Parathyroid adenoma (tissue), 2 donors: Measurements from ENCODE around the gene POLR3H.

Source experiments
- H2AFZ ChIP-seq: fragments of 300-600 bp; sonication (generic); one replicate; pipeline ENCODE4 v1.7.0; 2017; ENCODE audit warnings: antibody characterized with exemption, mild to moderate bottlenecking
- H3K27ac ChIP-seq: fragments of 300-600 bp; sonication (generic); one replicate; pipeline ENCODE4 v1.7.0; 2017
- H3K27me3 ChIP-seq: fragments of 300-600 bp; sonication (generic); one replicate; pipeline ENCODE4 v1.7.0; 2017; ENCODE audit warnings: low read length; ENCODE audit not compliant: control insufficient read depth, insufficient read depth
- H3K36me3 ChIP-seq: fragments of 300-600 bp; sonication (generic); one replicate; pipeline ENCODE4 v1.7.0; 2017; ENCODE audit warnings: low read length; ENCODE audit not compliant: control insufficient read depth, insufficient read depth
- H3K4me1 ChIP-seq: fragments of 300-600 bp; sonication (generic); one replicate; pipeline ENCODE4 v1.7.0; 2017; ENCODE audit warnings: control low read depth
- H3K4me2 ChIP-seq: fragments of 300-600 bp; sonication (generic); one replicate; pipeline ENCODE4 v1.7.0; 2017; ENCODE audit warnings: low read length
- H3K4me3 ChIP-seq: fragments of 300-600 bp; sonication (generic); one replicate; pipeline ENCODE4 v1.7.0; 2017; ENCODE audit warnings: low read depth, low read length
- H3K79me2 ChIP-seq: fragments of 300-600 bp; sonication (generic); one replicate; pipeline ENCODE4 v1.7.0; 2017; ENCODE audit warnings: control low read depth
- H3K9ac ChIP-seq: fragments of 300-600 bp; sonication (generic); one replicate; pipeline ENCODE4 v1.7.0; 2017; ENCODE audit warnings: mild to moderate bottlenecking
- H3K9me3 ChIP-seq: fragments of 300-600 bp; sonication (generic); one replicate; pipeline ENCODE4 v1.7.0; 2017; ENCODE audit warnings: low read length; ENCODE audit not compliant: control insufficient read depth
- TF ChIP-seq, protein P1 (sequence below): fragments of 300-600 bp; sonication (generic); IDR thresholded peaks from one replicate; pipeline ENCODE4 v1.7.0; 2017; ENCODE audit warnings: antibody characterized with exemption, mild to moderate bottlenecking
- donor health status: primary hyperparathyroidism.

Gene POLR3H

DNA sequence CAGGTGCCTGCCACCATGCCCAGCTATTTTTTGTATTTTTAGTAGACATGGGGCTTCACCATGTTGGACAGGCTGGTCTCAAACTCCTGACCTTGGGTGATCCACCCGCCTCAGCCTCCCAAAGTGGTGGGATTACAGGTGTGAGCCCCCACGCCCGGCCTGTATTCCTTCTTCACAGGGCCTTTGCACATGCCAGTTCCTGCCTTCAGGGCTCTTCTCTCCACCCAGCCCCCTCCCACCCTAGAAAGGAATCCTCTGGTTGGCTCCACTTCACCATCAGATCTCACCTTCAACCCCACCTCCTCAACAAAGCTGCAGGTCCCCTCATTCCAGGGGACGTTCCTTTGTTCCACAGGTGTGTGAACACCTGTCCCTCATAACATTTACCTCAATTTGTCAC, 2.0 kb downstream of the POLR3H start:
- Histone ChIP-seq H3K4me1 (no peaks in the 10 kb centered on the region), H3K27ac (no peak overlapping the region), H3K36me3 (no peaks in the 10 kb centered on the region), H3K9me3 (no peaks in the 10 kb centered on the region), H3K4me3 (no peak overlapping the region), H3K27me3 (no peaks in the 10 kb centered on the region), H3K4me2 (no peak overlapping the region), H3K9ac (no peak overlapping the region), H3K79me2 (peaks cover 3% of the 10 kb centered on the region), H2AFZ (no peak overlapping the region)
- TF ChIP-seq, protein P1, sequence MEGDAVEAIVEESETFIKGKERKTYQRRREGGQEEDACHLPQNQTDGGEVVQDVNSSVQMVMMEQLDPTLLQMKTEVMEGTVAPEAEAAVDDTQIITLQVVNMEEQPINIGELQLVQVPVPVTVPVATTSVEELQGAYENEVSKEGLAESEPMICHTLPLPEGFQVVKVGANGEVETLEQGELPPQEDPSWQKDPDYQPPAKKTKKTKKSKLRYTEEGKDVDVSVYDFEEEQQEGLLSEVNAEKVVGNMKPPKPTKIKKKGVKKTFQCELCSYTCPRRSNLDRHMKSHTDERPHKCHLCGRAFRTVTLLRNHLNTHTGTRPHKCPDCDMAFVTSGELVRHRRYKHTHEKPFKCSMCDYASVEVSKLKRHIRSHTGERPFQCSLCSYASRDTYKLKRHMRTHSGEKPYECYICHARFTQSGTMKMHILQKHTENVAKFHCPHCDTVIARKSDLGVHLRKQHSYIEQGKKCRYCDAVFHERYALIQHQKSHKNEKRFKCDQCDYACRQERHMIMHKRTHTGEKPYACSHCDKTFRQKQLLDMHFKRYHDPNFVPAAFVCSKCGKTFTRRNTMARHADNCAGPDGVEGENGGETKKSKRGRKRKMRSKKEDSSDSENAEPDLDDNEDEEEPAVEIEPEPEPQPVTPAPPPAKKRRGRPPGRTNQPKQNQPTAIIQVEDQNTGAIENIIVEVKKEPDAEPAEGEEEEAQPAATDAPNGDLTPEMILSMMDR: no peak

GRCh38 chr22:41541484-41541883, 2.8 kb downstream of the POLR3H start:
- Histone ChIP-seq H3K4me2 (no peak overlapping the region), H3K9ac (no peak overlapping the region), H3K4me3 (no peak overlapping the region), H3K4me1 (no peaks in the 10 kb centered on the region), H3K36me3 (no peaks in the 10 kb centered on the region), H2AFZ (no peak overlapping the region), H3K79me2 (peaks cover 3% of the 10 kb centered on the region), H3K27me3 (no peaks in the 10 kb centered on the region), H3K9me3 (no peaks in the 10 kb centered on the region), H3K27ac (no peak overlapping the region)
- TF ChIP-seq, protein P1: no peak

GRCh38 chr22:41540365-41540764, 3.9 kb downstream of the POLR3H start:
- no peaks in the 10 kb centered on the region for H3K36me3 ChIP-seq
- H3K4me3 ChIP-seq: no peak overlapping the region
- no peak overlapping the region for H3K9ac ChIP-seq
- no peak overlapping the region for H3K4me2 ChIP-seq
- no peak overlapping the region for H3K27ac ChIP-seq
- H3K27me3 ChIP-seq: no peaks in the 10 kb centered on the region
- H3K4me1 ChIP-seq: no peaks in the 10 kb centered on the region
- TF ChIP-seq, protein P1: no peak
- H2AFZ ChIP-seq: no peak overlapping the region
- peaks cover 3% of the 10 kb centered on the region for H3K79me2 ChIP-seq
- no peaks in the 10 kb centered on the region for H3K9me3 ChIP-seq

- H3K79me2 ChIP-seq: peaks cover 2% of the 10 kb centered on the region
- H3K9me3 ChIP-seq: no peaks in the 10 kb centered on the region
- H3K4me3 ChIP-seq: no peak overlapping the region
- H3K9ac ChIP-seq: no peak overlapping the region
- H3K27me3 ChIP-seq: no peaks in the 10 kb centered on the region
- H3K4me2 ChIP-seq: no peak overlapping the region
- H2AFZ ChIP-seq: no peak overlapping the region
- TF ChIP-seq, protein P1: no peak
- no peaks in the 10 kb centered on the region for H3K4me1 ChIP-seq
- no peak overlapping the region for H3K27ac ChIP-seq
- no peaks in the 10 kb centered on the region for H3K36me3 ChIP-seq
Measured at GRCh38 chr22:41540006-41540315, 4.3 kb downstream of the POLR3H start.

DNA sequence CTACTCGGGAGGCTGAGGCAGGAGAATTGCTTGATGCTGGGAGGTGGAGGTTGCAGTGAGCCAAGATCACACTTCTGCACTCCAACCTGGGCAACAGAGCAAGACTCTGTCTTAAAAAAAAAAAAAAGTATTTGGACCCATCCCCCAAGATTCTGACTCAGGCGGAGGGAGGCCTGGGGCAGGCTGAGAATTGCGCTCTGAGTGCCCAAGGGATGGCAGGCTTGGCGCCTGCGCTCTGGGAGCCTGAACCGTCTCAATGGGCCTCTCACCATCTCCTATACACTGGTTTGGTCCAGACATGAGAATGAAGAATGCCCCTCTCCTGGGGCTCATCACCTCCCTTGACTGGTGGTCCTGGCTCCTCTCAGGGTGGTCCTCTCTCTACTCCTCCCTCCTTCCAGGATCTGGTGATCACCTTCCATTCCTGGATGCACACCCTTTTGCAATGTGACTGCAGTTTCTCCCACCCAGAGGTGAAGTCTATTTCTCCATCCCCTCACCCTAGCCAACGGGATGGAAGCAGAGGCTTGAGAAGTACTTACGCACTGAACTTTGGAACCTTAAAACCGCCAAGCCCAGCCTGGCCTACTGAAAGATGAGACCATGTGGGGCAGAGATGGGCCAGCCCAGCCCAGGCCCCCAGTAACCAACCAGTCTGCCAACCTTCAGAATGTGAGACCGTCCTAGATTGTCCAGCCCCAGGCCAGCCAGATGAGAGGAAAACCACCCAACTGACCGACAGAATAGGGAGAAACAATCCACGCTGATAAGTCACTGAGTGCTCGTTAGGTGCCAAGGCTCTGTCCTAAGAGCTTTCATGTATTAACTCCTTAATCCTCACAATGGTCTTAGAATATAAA, 4.9 kb downstream of the POLR3H start:
- no peak overlapping the region for H3K9ac ChIP-seq
- H3K27me3 ChIP-seq: no peaks in the 10 kb centered on the region
- no peaks in the 10 kb centered on the region for H3K36me3 ChIP-seq
- TF ChIP-seq, protein P1: no peak
- no peaks in the 10 kb centered on the region for H3K4me1 ChIP-seq
- H3K4me3 ChIP-seq: no peak overlapping the region
- no peak overlapping the region for H2AFZ ChIP-seq
- H3K79me2 ChIP-seq: no peaks in the 10 kb centered on the region
- no peaks in the 10 kb centered on the region for H3K9me3 ChIP-seq
- no peak overlapping the region for H3K4me2 ChIP-seq
- H3K27ac ChIP-seq: no peak overlapping the region
